GM12878 (cell line): ENCODE measurements around the gene P3H2. TPM values are rescaled to one million over a fixed set of nuclear protein-coding genes. Genes with fewer than 3 reads are reported as not detected.

ENCODE experiments used
- ATAC-seq: fragments of 200-7000 bp; cut with Tn5 transposase; 3 replicates; pipeline ENCODE4 v1.9.1; 2020; ENCODE audit warnings: mild to moderate bottlenecking, moderate library complexity
- BruUV-seq: library from RNA; stranded (reverse); fragments of 400-500 nt; replicated peaks from 2 replicates; lab custom pipeline; 2021; lab: Mats Ljungman, UMichigan
- CTCF ChIA-PET: fragments of 300-600 bp; sonication (Branson Sonifier 250); formaldehyde crosslinking; extraction: SDS; loops from one replicate; lab custom pipeline; 2021; ENCODE audit warnings: inconsistent platforms; lab: Yijun Ruan, JAX
- POLR2A ChIA-PET: fragments of 350-600 bp; formaldehyde crosslinking; extraction: SDS; loops from one replicate; lab custom pipeline; 2021; ENCODE audit warnings: inconsistent platforms; lab: Charles Lee
- RAD21 ChIA-PET: fragments of 300-600 bp; sonication (Branson Sonifier 250); formaldehyde crosslinking; loops from one replicate; lab custom pipeline; 2023; ENCODE audit warnings: antibody characterized with exemption; ENCODE audit not compliant: unreplicated experiment; lab: Charles Lee
- SMC1A ChIA-PET: fragments of 300-600 bp; sonication (Branson Sonifier 250); formaldehyde crosslinking; loops from one replicate; lab custom pipeline; 2023; ENCODE audit not compliant: unreplicated experiment, uncharacterized antibody; lab: Charles Lee
- DNase-seq: peaks from one replicate; pipeline ENCODE4 v3.0.0-alpha.2; 2011; ENCODE audit warnings: low read depth, low spot score
- FAIRE-seq: peaks from 3 replicates; lab custom pipeline; 2011; peaks lifted over from hg19 to GRCh38; lab: Jason Lieb, UNC
- H2AFZ ChIP-seq: 2 replicates; pipeline ENCODE4 v1.6.0; 2011; ENCODE audit warnings: low read depth, low read length, control low read depth; ENCODE audit not compliant: control insufficient read depth
- H3K27ac ChIP-seq: 2 replicates; pipeline ENCODE4 v1.5.1; 2011; ENCODE audit warnings: control low read depth; ENCODE audit not compliant: control insufficient read depth, insufficient read depth
- H3K27me3 ChIP-seq, 2 experiments: replicated peaks in 1 of 2; 2 replicates each; pipeline versions ENCODE4 v1.6.0 to v1.6.1; 2011; ENCODE audit warnings: low read length in 1 of 2; ENCODE audit not compliant: control insufficient read depth in 2 of 2, insufficient read depth in 2 of 2
- H3K36me3 ChIP-seq, 2 experiments: 2 replicates each; pipeline ENCODE4 v1.5.1; 2011; ENCODE audit warnings: low read length in 1 of 2; ENCODE audit not compliant: control insufficient read depth in 2 of 2, insufficient read depth in 2 of 2
- H3K4me1 ChIP-seq: 2 replicates; pipeline ENCODE4 v1.6.1; 2011; ENCODE audit warnings: mild to moderate bottlenecking, low read length, moderate library complexity, mixed read lengths; ENCODE audit not compliant: control insufficient read depth, insufficient read depth
- H3K4me2 ChIP-seq: 2 replicates; pipeline ENCODE4 v1.6.0; 2011; ENCODE audit warnings: control low read depth; ENCODE audit not compliant: control insufficient read depth, insufficient read depth
- H3K4me3 ChIP-seq: fragments of 200-600 bp; sonication (generic); 2 replicates; pipeline ENCODE4 v1.5.1; 2016
- H3K79me2 ChIP-seq: 2 replicates; pipeline ENCODE4 v1.6.0; 2011; ENCODE audit warnings: low read length; ENCODE audit not compliant: control insufficient read depth, insufficient read depth
- H3K9ac ChIP-seq: 2 replicates; pipeline ENCODE4 v1.8.0; 2011; ENCODE audit warnings: low read length, control low read depth, mixed read lengths; ENCODE audit not compliant: control insufficient read depth, insufficient read depth
- H3K9me3 ChIP-seq: replicated peaks from 3 replicates; pipeline ENCODE4 v1.5.1; 2011; ENCODE audit warnings: mild to moderate bottlenecking, low read length; ENCODE audit not compliant: control insufficient read depth, insufficient read depth
- H4K20me1 ChIP-seq: 2 replicates; pipeline ENCODE4 v1.6.0; 2011; ENCODE audit not compliant: control insufficient read depth, insufficient read depth
- CHD1 ChIP-seq: IDR thresholded peaks from 2 replicates; pipeline ENCODE4 v1.6.1; 2012; ENCODE audit warnings: low read depth, low read length, improper control_type of control experiment
- RUNX3 ChIP-seq: IDR thresholded peaks from 2 replicates; pipeline ENCODE4 v1.6.1; 2012; ENCODE audit warnings: low read length, inconsistent platforms
- SUPT20H ChIP-seq: IDR thresholded peaks from 2 replicates; pipeline ENCODE4 v1.6.1; 2011; ENCODE audit warnings: low read depth, mild to moderate bottlenecking, low read length, moderate library complexity, borderline replicate concordance; ENCODE audit not compliant: control insufficient read depth
- WGBS: methylation state at CpG from one replicate; pipeline ENCODE4 v1.1.6; 2016; ENCODE audit warnings: low lambda C conversion rate; ENCODE audit not compliant: insufficient replicate concordance, insufficient coverage; ENCODE audit errors: missing lambda C conversion rate; 5-methylcytosine and 5-hydroxymethylcytosine counted together
- in situ Hi-C: fragments of 300-500 bp; cut with MboI; formaldehyde crosslinking; loops from 9 replicates; pipeline ENCODE4 v1.14.3; 2018; ENCODE audit warnings: mixed read lengths
- intact Hi-C: fragments of 100-400 bp; cut with micrococcal nuclease; formaldehyde crosslinking; loops from one replicate; pipeline ENCODE4 v1.14.2; 2022; ENCODE audit not compliant: unreplicated experiment
- polyA plus RNA-seq, 11 experiments: library from polyadenylated mRNA; depleted of rRNA in 4 of 11; unstranded in 6 of 11; stranded (reverse) in 5 of 11; fragments of >200 nt; fragmentation: Nextera tagmentation in 4 of 11; fragmentation: Illumina TruSeq in 1 of 11; extraction: Ambion mirVana in 4 of 11; extraction: Trizol in 1 of 11; gene quantifications; 1 replicate in 1 of 11; 2 replicates in 10 of 11; pipeline versions ENCODE4 v1.2.1 to v1.2.3, GENCODE V29; 2011 to 2016; ENCODE audit warnings: inconsistent platforms in 2 of 11, missing spikeins in 2 of 11, low read depth in 1 of 11
- total RNA-seq, 4 experiments: library from RNA; depleted of rRNA in 3 of 4; stranded (reverse); fragments of >200 nt in 3 of 4; fragmentation: Illumina TruSeq in 1 of 4; extraction: Trizol in 1 of 4; gene quantifications; 2 replicates each; pipeline versions ENCODE4 v1.2.1 to v1.2.3, GENCODE V29; 2013 to 2021

Gene P3H2
- total and polyA plus RNA-seq, 10 of the 15 experiments (the other 5 are each of a cell fraction or from before 2014, with no cell fraction given), result 27.0 to 97.6 (median 83.2) TPM

GRCh38 chr3:190012314-190012782, 108.3 kb downstream of the P3H2 start:
- H3K9ac ChIP-seq, result no peak overlapping the region
- no peak for DNase-seq
- H2AFZ ChIP-seq, result no peak overlapping the region
- no peak overlapping the region for H3K4me3 ChIP-seq
- intact Hi-C loops (no loop called here), in situ Hi-C loops (no loop called here)
- BruUV-seq, result no TSS peak
- no peak for FAIRE-seq
- ChIA-PET RAD21 (interaction anchor here (0.6 to 1.6 kb wide), 5 partner anchors 11 to 372 kb away, joined by 3 to 4 read pairs (median 3); no protein-coding TSS in a partner anchor), POLR2A (interaction anchor here (0.9 kb wide), 1 partner anchor 14 kb away, joined by 3 read pairs; no protein-coding TSS in a partner anchor), SMC1A (interaction anchor here (0.8 to 2.7 kb wide), 6 partner anchors 13 to 109 kb away, joined by 3 to 12 read pairs (median 3); no protein-coding TSS in a partner anchor), CTCF (interaction anchor here (0.6 to 1.9 kb wide), 5 partner anchors 34 to 414 kb away, joined by 3 to 5 read pairs (median 3); no protein-coding TSS in a partner anchor)
- ATAC-seq, result no peak
- 26% methylated on average over 4 of the region's 4 CpGs for WGBS
- no peaks in the 10 kb centered on the region; a peak in 1 of 4 replicates for H3K27me3 ChIP-seq
- H3K9me3 ChIP-seq, result no peaks in the 10 kb centered on the region
- H4K20me1 ChIP-seq, result no peaks in the 10 kb centered on the region
- no peak overlapping the region for H3K27ac ChIP-seq
- no peaks in the 10 kb centered on the region for H3K79me2 ChIP-seq
- no peaks in the 10 kb centered on the region for H3K36me3 ChIP-seq
- no peak overlapping the region for H3K4me2 ChIP-seq
- no peaks in the 10 kb centered on the region for H3K4me1 ChIP-seq
- TF ChIP-seq CHD1 (no peak), RUNX3 (no peak)

GRCh38 chr3:190010486-190010885, 110.2 kb downstream of the P3H2 start:
- CTCF ChIA-PET, result no interaction called here
- no peak for DNase-seq
- H3K9ac ChIP-seq, result no peak overlapping the region
- H3K4me2 ChIP-seq, result no peak overlapping the region
- H3K36me3 ChIP-seq, result no peaks in the 10 kb centered on the region
- in situ Hi-C loops, result no loop called here
- no peak overlapping the region for H3K4me3 ChIP-seq
- TF ChIP-seq RUNX3 (peak; percentile 60), SUPT20H (no peak)
- TF ChIP-seq, all 136 proteins: peak for 1
- ATAC-seq (no peak), FAIRE-seq (no peak)
- H3K79me2 ChIP-seq, result no peaks in the 10 kb centered on the region
- no peak overlapping the region for H3K27ac ChIP-seq
- RAD21 ChIA-PET, result no interaction called here
- 2% methylated on average over 2 of the region's 2 CpGs for WGBS
- SMC1A ChIA-PET, result interaction anchor here (0.9 to 1.1 kb wide), 2 partner anchors 36 to 369 kb away, joined by 3 read pairs; no protein-coding TSS in a partner anchor
- POLR2A ChIA-PET, result interaction anchor here (0.5 kb wide), 1 partner anchor 370 kb away, joined by 4 read pairs; no protein-coding TSS in a partner anchor
- H3K27me3 ChIP-seq, result no peaks in the 10 kb centered on the region; a peak in 1 of 4 replicates
- BruUV-seq, result no TSS peak
- H3K9me3 ChIP-seq, result no peaks in the 10 kb centered on the region
- no peaks in the 10 kb centered on the region for H3K4me1 ChIP-seq
- H2AFZ ChIP-seq, result no peak overlapping the region
- H4K20me1 ChIP-seq, result no peaks in the 10 kb centered on the region
- intact Hi-C loops, result no loop called here
